ENCODE results near the gene GRIK1.

- TF ChIP-seq, protein P1, sequence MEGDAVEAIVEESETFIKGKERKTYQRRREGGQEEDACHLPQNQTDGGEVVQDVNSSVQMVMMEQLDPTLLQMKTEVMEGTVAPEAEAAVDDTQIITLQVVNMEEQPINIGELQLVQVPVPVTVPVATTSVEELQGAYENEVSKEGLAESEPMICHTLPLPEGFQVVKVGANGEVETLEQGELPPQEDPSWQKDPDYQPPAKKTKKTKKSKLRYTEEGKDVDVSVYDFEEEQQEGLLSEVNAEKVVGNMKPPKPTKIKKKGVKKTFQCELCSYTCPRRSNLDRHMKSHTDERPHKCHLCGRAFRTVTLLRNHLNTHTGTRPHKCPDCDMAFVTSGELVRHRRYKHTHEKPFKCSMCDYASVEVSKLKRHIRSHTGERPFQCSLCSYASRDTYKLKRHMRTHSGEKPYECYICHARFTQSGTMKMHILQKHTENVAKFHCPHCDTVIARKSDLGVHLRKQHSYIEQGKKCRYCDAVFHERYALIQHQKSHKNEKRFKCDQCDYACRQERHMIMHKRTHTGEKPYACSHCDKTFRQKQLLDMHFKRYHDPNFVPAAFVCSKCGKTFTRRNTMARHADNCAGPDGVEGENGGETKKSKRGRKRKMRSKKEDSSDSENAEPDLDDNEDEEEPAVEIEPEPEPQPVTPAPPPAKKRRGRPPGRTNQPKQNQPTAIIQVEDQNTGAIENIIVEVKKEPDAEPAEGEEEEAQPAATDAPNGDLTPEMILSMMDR (optimal IDR thresholded peaks at IDR 0.05 in 1 of 3, IDR thresholded peaks at IDR 0.05 in 1 of 3, conservative IDR thresholded peaks at IDR 0.05 in 1 of 3; ENCODE audit: extremely low read depth in 1 of 3, insufficient read depth in 2 of 3, low read length in 3 of 3): no peak
- TF ChIP-seq EZH2 (IDR thresholded peaks at IDR 0.05; ENCODE audit: low read length): no peak
Observed at GRCh38 chr21:29775462-29775861, 164.3 kb downstream of the GRIK1 start.

All from keratinocyte (primary cell).